Epithelial cell of esophagus (primary cell): ENCODE data around the gene CMBL.

ENCODE experiments used
- DNase-seq: peaks from one replicate; pipeline ENCODE4 v3.0.0; 2010; ENCODE audit warnings: low read depth
- H3K4me3 ChIP-seq: 2 replicates; pipeline ENCODE4 v1.5.1; 2011; ENCODE audit warnings: mild to moderate bottlenecking, low read length, control low read depth
- TF ChIP-seq, protein P1 (sequence below): IDR thresholded peaks from 2 replicates; pipeline ENCODE4 v1.5.1; 2011; ENCODE audit warnings: low read depth, mild to moderate bottlenecking, low read length, control low read depth, inconsistent platforms; ENCODE audit not compliant: insufficient read depth; ENCODE audit errors: missing control alignments

Gene CMBL

DNA sequence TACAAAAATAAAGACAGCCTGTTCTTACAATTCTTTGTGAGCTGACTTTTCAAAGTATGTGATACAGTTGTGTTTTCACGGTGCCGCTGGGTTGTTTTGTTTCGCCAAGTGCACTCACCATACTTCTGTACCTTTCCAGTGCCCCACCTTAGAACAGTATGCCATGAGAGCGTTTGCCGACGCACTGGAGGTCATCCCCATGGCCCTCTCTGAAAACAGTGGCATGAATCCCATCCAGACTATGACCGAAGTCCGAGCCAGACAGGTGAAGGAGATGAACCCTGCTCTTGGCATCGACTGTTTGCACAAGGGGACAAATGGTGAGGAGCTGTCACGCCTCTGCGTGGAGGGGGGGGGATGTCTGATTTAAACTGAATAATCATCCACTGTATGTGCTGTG lies 44.7 kb downstream of the CMBL start:
- DNase-seq, result no peak
- TF ChIP-seq, protein P1, sequence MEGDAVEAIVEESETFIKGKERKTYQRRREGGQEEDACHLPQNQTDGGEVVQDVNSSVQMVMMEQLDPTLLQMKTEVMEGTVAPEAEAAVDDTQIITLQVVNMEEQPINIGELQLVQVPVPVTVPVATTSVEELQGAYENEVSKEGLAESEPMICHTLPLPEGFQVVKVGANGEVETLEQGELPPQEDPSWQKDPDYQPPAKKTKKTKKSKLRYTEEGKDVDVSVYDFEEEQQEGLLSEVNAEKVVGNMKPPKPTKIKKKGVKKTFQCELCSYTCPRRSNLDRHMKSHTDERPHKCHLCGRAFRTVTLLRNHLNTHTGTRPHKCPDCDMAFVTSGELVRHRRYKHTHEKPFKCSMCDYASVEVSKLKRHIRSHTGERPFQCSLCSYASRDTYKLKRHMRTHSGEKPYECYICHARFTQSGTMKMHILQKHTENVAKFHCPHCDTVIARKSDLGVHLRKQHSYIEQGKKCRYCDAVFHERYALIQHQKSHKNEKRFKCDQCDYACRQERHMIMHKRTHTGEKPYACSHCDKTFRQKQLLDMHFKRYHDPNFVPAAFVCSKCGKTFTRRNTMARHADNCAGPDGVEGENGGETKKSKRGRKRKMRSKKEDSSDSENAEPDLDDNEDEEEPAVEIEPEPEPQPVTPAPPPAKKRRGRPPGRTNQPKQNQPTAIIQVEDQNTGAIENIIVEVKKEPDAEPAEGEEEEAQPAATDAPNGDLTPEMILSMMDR, result no peak

GRCh38 chr5:10262121-10262774 lies 45.5 kb downstream of the CMBL start:
- H3K4me3 ChIP-seq, result no peak overlapping the region
- DNase-seq, result no peak
- TF ChIP-seq, protein P1, result no peak

More for the DNA sequence above, 44.7 kb downstream of the CMBL start:
- no peak overlapping the region for H3K4me3 ChIP-seq

- no peak overlapping the region for H3K4me3 ChIP-seq
- TF ChIP-seq, protein P1, result no peak
- no peak for DNase-seq
These were observed 46.6 kb downstream of the CMBL start for GRCh38 chr5:10261065-10261464.

DNA sequence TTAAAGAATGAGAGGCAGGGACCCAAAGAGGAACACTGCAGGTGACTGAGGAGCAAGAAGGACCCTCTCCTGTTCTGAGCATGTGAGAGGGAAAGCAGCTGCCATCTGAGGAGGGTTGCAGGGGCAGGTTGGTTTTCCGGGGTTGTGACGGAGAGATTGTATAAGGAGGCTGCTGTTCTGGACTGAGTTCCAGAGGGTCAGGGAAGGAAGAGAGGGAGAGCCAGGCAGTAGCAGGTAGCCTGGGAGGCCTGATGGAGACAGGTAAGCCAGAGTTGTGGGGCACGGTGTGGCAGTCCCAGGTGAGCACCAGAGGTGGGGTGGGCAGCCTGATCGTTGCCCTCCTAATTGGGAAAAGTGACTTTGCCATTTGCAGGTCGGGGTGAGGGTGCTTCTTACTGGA lies 47.8 kb downstream of the CMBL start:
- TF ChIP-seq, protein P1, result no peak
- H3K4me3 ChIP-seq, result no peak overlapping the region
- no peak for DNase-seq

GRCh38 chr5:10257870-10258269 lies 49.8 kb downstream of the CMBL start:
- no peak overlapping the region for H3K4me3 ChIP-seq
- no peak for DNase-seq
- TF ChIP-seq, protein P1, result no peak

GRCh38 chr5:10254686-10255085 lies 53.0 kb downstream of the CMBL start:
- H3K4me3 ChIP-seq, result no peak overlapping the region
- DNase-seq, result no peak
- TF ChIP-seq, protein P1, result no peak

DNA sequence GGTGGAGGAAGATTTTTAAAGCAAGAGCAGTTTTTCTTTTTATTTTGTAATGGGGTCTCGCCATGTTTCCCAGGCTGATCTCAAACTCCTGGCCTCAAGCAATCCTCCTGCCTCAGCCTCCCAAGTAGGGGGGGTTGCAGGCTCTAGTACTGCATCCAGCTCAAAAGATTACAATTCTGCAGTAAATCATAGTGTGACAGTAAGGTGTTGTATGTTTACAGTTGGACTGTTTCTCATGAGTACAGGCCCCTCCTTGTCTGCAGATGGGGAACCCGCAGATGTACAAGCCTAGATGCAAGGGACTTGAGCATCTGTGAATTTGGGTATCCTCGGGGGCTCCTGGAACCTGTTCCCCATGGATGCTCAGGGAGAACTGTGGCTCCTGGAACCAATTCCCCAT lies 54.3 kb downstream of the CMBL start:
- DNase-seq, result no peak
- TF ChIP-seq, protein P1, result no peak
- no peak overlapping the region for H3K4me3 ChIP-seq
